GM21515 (cell line): Measurements from ENCODE around the gene GRIA3.

Experiments
- ATAC-seq: cut with Tn5 transposase; IDR thresholded peaks from one replicate; pipeline ENCODE4 v1.9.1; 2021; ENCODE audit not compliant: unreplicated experiment

Gene GRIA3

GRCh38 chrX:123184219-123184865 is at the start of gene GRIA3:
GRIA3 (plus strand) TSS chrX:123184278; CDS start chrX:123184536, 258 bp downstream.
- ATAC-seq, result no peak

- ATAC-seq, result no peak
Measured at GRCh38 chrX:123138473-123138872, 45.6 kb upstream of the GRIA3 start.

GRCh38 chrX:123140454-123140853 is 43.6 kb upstream of the GRIA3 start:
- no peak for ATAC-seq

GRCh38 chrX:123140904-123141303 is 43.2 kb upstream of the GRIA3 start:
- no peak for ATAC-seq

GRCh38 chrX:123153846-123154335 is 30.2 kb upstream of the GRIA3 start:
- no peak for ATAC-seq

- no peak for ATAC-seq
Measured at GRCh38 chrX:123155327-123155726, 28.8 kb upstream of the GRIA3 start.

GRCh38 chrX:123157586-123157985 is 26.5 kb upstream of the GRIA3 start:
- no peak for ATAC-seq

- ATAC-seq, result no peak
Measured at GRCh38 chrX:123159403-123159802, 24.7 kb upstream of the GRIA3 start.

- no peak for ATAC-seq
Measured at GRCh38 chrX:123167621-123168020, 16.5 kb upstream of the GRIA3 start.

- ATAC-seq, result no peak
Measured at GRCh38 chrX:123169247-123169901, 14.7 kb upstream of the GRIA3 start.

- no peak for ATAC-seq
Measured at GRCh38 chrX:123170546-123170945, 13.5 kb upstream of the GRIA3 start.

- ATAC-seq, result no peak
Measured at GRCh38 chrX:123171781-123172180, 12.3 kb upstream of the GRIA3 start.

GRCh38 chrX:123172869-123173268 is 11.2 kb upstream of the GRIA3 start:
- ATAC-seq, result no peak

- no peak for ATAC-seq
Measured at GRCh38 chrX:123173833-123174232, 10.2 kb upstream of the GRIA3 start.

GRCh38 chrX:123175366-123176122 is 8.5 kb upstream of the GRIA3 start:
- ATAC-seq, result no peak

- ATAC-seq, result no peak
Measured at GRCh38 chrX:123181233-123181914, 2.7 kb upstream of the GRIA3 start.

- ATAC-seq, result no peak
Measured at GRCh38 chrX:123184866-123185276, 793 bp downstream of the GRIA3 start.

- ATAC-seq, result no peak
Measured at GRCh38 chrX:123185721-123186120, 1.6 kb downstream of the GRIA3 start.

- no peak for ATAC-seq
Measured at GRCh38 chrX:123186801-123187200, 2.7 kb downstream of the GRIA3 start.

GRCh38 chrX:123188081-123188480 is 4.0 kb downstream of the GRIA3 start:
- no peak for ATAC-seq

- no peak for ATAC-seq
Measured at GRCh38 chrX:123189338-123189737, 5.3 kb downstream of the GRIA3 start.
